ENCODE results near the gene ZSWIM2.
"Not testable (repeated sequence)": the region's sequence is repeated elsewhere in the genome, so short reads cannot be mapped to it uniquely, and the experiment has no call there.

The ZSWIM2 gene

GRCh38 chr2:186852508-186852907, 3.5 kb upstream of the ZSWIM2 start:
- in situ Hi-C loops (cut with MboI; ENCODE audit: low sequenced_read_pairs) = no loop called here

- in situ Hi-C loops (cut with MboI; ENCODE audit: low sequenced_read_pairs) = no loop called here
Observed at GRCh38 chr2:186842373-186842772, 6.6 kb downstream of the ZSWIM2 start.

- in situ Hi-C loops (cut with MboI; ENCODE audit: low sequenced_read_pairs) = no loop called here
Observed at GRCh38 chr2:186841940-186842339, 7.0 kb downstream of the ZSWIM2 start.

GRCh38 chr2:186835628-186836027, 13.3 kb downstream of the ZSWIM2 start:
- in situ Hi-C loops (cut with MboI; ENCODE audit: low sequenced_read_pairs) = no loop called here

GRCh38 chr2:186827862-186828492, 21.0 kb downstream of the ZSWIM2 start:
- in situ Hi-C loops (cut with MboI; ENCODE audit: low sequenced_read_pairs) = no loop called here

GRCh38 chr2:186827411-186827810, 21.6 kb downstream of the ZSWIM2 start:
- in situ Hi-C loops (cut with MboI; ENCODE audit: low sequenced_read_pairs) = no loop called here

- in situ Hi-C loops (cut with MboI; ENCODE audit: low sequenced_read_pairs) = no loop called here
Observed at GRCh38 chr2:186822323-186822722, 26.6 kb downstream of the ZSWIM2 start.

GRCh38 chr2:186820303-186820702, 28.7 kb downstream of the ZSWIM2 start:
- in situ Hi-C loops (cut with MboI; ENCODE audit: low sequenced_read_pairs) = no loop called here

GRCh38 chr2:186811760-186812159, 37.2 kb downstream of the ZSWIM2 start:
- in situ Hi-C loops (cut with MboI; ENCODE audit: low sequenced_read_pairs) = not testable (repeated sequence)

- in situ Hi-C loops (cut with MboI; ENCODE audit: low sequenced_read_pairs) = no loop called here
Observed at GRCh38 chr2:186806591-186806990, 42.4 kb downstream of the ZSWIM2 start.

GRCh38 chr2:186798604-186799003, 50.4 kb downstream of the ZSWIM2 start:
- in situ Hi-C loops (cut with MboI; ENCODE audit: low sequenced_read_pairs) = not testable (repeated sequence)

- in situ Hi-C loops (cut with MboI; ENCODE audit: low sequenced_read_pairs) = no loop called here
Observed at GRCh38 chr2:186784930-186785329, 64.0 kb downstream of the ZSWIM2 start.

- in situ Hi-C loops (cut with MboI; ENCODE audit: low sequenced_read_pairs) = no loop called here
Observed at GRCh38 chr2:186783254-186783653, 65.7 kb downstream of the ZSWIM2 start.

GRCh38 chr2:186780701-186781316, 68.2 kb downstream of the ZSWIM2 start:
- in situ Hi-C loops (cut with MboI; ENCODE audit: low sequenced_read_pairs) = no loop called here

Measured in HL-60/S4 (cell line).